Activated CD4-positive, alpha-beta T cell treated with anti-CD3 and anti-CD28 coated beads, Interleukin-2, amount 10 ng/mL, durations not matched to agents 24 days and 14 days (primary cell): ENCODE data around the gene PKNOX1. TPM values are rescaled to one million over a fixed set of nuclear protein-coding genes. Genes with fewer than 3 reads are reported as not detected.
"Not testable (repeated sequence)": the region's sequence is repeated elsewhere in the genome, so short reads cannot be mapped to it uniquely, and the experiment has no call there.

Experiments
- DNase-seq: peaks from one replicate; pipeline ENCODE4 v3.0.0; 2022
- H3K27ac Mint-ChIP-seq: one replicate; pipeline ENCODE4 v1.8.0; 2022; ENCODE audit warnings: mild to moderate bottlenecking, mixed read lengths
- H3K27me3 Mint-ChIP-seq: one replicate; pipeline ENCODE4 v1.8.0; 2022; ENCODE audit warnings: mixed read lengths
- H3K36me3 Mint-ChIP-seq: one replicate; pipeline ENCODE4 v1.8.0; 2022; ENCODE audit warnings: low read depth, mild to moderate bottlenecking, mixed read lengths
- H3K4me1 Mint-ChIP-seq: one replicate; pipeline ENCODE4 v1.8.0; 2021; ENCODE audit warnings: mixed read lengths
- H3K4me3 Mint-ChIP-seq: one replicate; pipeline ENCODE4 v1.8.0; 2022; ENCODE audit warnings: mild to moderate bottlenecking, moderate library complexity, mixed read lengths
- H3K9me3 Mint-ChIP-seq: one replicate; pipeline ENCODE4 v1.8.0; 2021; ENCODE audit warnings: mixed read lengths
- intact Hi-C: fragments of 100-400 bp; cut with micrococcal nuclease; formaldehyde crosslinking; loops from one replicate; pipeline ENCODE4 v1.15.1; 2023
- total RNA-seq: library from RNA; stranded (reverse); gene quantifications from 2 replicates; pipeline ENCODE4 v1.2.3, GENCODE V29; 2022

The PKNOX1 gene
- total RNA-seq, 1 donor from 2014 or later, result 23.1 TPM

DNA sequence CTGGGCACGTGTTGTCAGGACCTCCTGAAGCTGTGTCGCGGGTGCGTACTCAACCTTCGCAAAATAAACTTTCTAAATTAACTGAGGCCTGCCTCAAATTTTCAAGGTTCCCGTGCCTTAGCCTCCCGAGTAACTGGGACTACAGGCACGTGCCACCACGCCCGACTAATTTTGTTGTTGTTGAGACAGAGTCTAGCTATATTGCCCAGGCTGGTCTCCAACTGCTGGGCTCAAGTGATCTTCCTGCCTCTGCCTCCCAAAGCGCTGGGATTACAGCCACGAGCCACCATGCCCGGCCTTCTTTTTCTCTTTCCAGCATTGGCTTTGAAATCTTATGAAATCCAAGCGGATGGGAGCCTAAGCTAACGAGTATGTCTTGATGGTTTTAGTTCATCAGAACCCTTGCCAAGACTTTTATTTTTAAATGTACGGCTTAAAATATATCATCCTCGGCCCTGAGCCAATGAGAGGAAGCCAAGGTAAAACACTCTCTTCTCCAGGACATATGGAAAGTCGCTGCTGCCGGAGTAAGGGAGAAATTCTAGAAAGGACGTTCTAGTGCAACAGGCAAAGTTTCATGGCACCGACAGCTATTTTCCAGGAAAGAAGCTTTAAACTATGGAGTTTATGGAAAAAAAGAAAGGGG, 36.3 kb upstream of the PKNOX1 start:
- Mint-ChIP-seq H3K27ac (no peak overlapping the region), H3K4me3 (no peak overlapping the region), H3K27me3 (peaks cover 2% of the 10 kb centered on the region), H3K36me3 (no peaks in the 10 kb centered on the region), H3K9me3 (no peaks in the 10 kb centered on the region), H3K4me1 (no peaks in the 10 kb centered on the region)
- intact Hi-C loops, result no loop called here
- no peak for DNase-seq

DNA sequence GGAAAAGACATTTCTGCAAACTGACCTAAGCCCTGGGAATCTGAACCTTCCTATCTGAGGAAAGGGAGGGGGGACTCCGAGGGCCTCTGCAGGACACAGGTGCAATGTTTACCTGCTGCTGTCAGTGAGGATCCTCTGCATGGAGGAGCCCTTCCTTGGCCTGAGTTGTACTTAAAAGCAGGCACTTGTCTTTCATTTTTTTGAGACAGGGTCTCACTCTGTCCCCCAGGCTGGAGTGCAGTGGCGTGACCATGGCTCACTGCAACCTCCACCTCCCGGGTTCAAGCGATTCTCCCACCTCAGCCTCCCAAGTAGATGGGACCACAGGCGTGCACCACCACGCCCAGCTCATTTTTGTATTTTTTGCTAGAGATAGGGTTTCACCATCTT, 35.8 kb upstream of the PKNOX1 start:
- H3K4me3 Mint-ChIP-seq, H3K27me3 Mint-ChIP-seq, DNase-seq, H3K9me3 Mint-ChIP-seq, H3K4me1 Mint-ChIP-seq, H3K36me3 Mint-ChIP-seq, intact Hi-C loops, H3K27ac Mint-ChIP-seq: not testable (repeated sequence)

DNA sequence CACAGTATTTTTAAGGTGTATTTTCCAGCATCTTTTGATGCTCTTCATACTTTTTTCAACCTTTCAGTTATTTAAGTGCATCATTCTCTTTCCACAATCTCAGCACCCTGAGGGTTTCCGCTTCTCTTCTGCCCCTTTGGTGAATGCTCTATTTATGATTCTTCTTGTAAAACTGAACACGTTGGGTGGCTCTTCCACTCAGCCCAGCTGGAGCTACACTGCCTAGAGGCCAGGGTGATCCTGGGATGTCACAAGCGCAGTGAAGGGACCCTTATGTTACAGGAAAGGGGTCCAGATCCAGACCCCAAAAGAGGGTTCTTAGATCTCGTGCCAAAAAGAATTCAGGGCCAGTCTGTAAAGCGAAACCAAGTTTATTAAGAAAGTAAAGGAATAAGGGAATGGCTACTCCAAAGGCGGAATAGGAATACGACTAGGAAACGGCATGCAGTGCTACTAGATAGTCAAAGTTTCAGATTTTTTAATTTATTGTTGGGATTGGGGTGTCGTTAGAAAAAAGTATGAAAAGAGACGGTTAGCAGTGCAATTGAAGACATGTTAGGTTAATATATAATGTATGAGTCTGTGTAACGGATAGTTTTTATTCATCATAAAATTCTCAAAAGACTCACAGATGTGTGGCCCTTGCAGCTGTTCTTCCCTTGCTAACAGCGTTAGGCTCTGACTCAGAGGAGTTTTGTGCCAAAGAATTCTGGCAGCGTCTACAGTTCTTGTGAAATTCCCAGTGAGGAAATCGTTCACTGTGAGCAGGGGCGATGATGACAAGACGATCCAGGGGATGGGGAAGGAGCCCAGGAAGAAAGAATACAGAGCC, 34.6 kb upstream of the PKNOX1 start:
- H3K9me3 Mint-ChIP-seq, result no peaks in the 10 kb centered on the region
- H3K27ac Mint-ChIP-seq, result no peak overlapping the region
- H3K4me1 Mint-ChIP-seq, result no peaks in the 10 kb centered on the region
- intact Hi-C loops, result no loop called here
- no peaks in the 10 kb centered on the region for H3K36me3 Mint-ChIP-seq
- no peak overlapping the region for H3K4me3 Mint-ChIP-seq
- DNase-seq, result no peak
- H3K27me3 Mint-ChIP-seq, result peaks cover 5% of the 10 kb centered on the region

- Mint-ChIP-seq H3K27me3 (peaks cover 5% of the 10 kb centered on the region), H3K9me3 (no peaks in the 10 kb centered on the region), H3K4me3 (no peak overlapping the region), H3K4me1 (no peaks in the 10 kb centered on the region), H3K27ac (no peak overlapping the region), H3K36me3 (no peaks in the 10 kb centered on the region)
- intact Hi-C loops, result no loop called here
- no peak for DNase-seq
Observed at GRCh38 chr21:42941696-42942085, 32.7 kb upstream of the PKNOX1 start.

GRCh38 chr21:42942244-42942643, 32.1 kb upstream of the PKNOX1 start:
- H3K27me3 Mint-ChIP-seq, result peaks cover 6% of the 10 kb centered on the region
- H3K27ac Mint-ChIP-seq, result no peak overlapping the region
- DNase-seq, result no peak
- no peak overlapping the region for H3K4me3 Mint-ChIP-seq
- no peaks in the 10 kb centered on the region for H3K9me3 Mint-ChIP-seq
- H3K4me1 Mint-ChIP-seq, result no peaks in the 10 kb centered on the region
- no peaks in the 10 kb centered on the region for H3K36me3 Mint-ChIP-seq
- intact Hi-C loops, result no loop called here

GRCh38 chr21:42949094-42949755, 25.1 kb upstream of the PKNOX1 start:
- H3K4me3 Mint-ChIP-seq, DNase-seq, H3K27ac Mint-ChIP-seq, H3K4me1 Mint-ChIP-seq, H3K36me3 Mint-ChIP-seq, H3K27me3 Mint-ChIP-seq, H3K9me3 Mint-ChIP-seq, intact Hi-C loops: not testable (repeated sequence)

DNA sequence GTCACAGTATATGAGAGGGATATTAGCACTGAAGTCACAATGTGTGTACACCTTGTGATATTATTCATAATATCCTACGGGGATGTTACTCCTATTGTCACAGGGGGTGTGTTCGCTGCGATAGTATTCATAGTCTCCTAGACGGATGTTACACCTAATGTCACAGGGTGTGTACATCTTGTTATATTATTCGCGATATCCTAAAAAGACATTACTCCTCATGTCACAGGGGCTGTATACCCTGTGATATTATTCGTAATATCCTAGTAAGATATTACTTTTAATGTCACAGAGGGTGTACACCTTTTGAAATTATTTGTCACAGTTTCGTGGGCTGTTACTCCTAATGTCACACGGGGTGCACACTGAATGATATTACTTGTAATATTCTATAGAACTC, 23.2 kb upstream of the PKNOX1 start:
- H3K9me3 Mint-ChIP-seq, H3K27ac Mint-ChIP-seq, H3K27me3 Mint-ChIP-seq, intact Hi-C loops, H3K36me3 Mint-ChIP-seq, H3K4me3 Mint-ChIP-seq, H3K4me1 Mint-ChIP-seq, DNase-seq: not testable (repeated sequence)

DNA sequence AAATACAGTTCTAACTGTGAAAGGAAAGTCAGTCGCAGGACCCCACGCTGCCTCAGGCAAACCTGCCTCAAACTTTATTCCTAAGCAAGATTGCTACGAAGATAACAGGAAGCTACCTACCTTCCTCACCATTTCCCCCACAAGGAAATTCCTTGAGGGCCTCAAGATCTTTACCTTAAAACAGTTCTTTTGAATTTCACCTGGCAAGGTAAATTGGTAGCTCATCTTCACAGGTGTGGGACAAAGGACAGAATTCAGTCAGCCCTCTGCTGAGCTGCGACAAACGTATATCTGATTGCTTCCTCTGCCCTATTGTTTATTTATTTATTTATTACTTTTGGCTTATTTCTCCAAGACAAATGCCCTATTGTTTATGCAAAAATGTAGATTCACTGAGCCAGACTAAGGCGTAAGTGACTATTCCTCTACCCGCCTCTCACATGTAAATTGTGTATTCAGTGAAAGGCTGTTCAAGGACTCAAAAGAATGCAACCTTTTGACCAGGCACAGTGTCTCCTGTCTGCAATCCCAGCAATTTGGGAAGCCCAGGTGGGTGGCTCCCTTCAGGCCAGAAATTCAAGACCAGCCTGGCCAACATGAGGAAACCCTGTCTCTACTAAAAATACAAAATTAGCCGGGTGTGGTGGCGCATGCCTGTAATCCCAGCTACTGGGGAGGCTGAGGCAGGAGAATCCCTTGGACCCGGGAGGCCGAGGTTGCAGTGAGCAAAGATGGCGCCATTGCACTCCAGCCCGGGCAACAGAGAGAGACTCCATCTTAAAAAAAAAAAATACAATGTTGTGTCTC, 17.3 kb upstream of the PKNOX1 start:
- Mint-ChIP-seq H3K4me3 (no peak overlapping the region), H3K36me3 (no peaks in the 10 kb centered on the region), H3K4me1 (no peaks in the 10 kb centered on the region), H3K27me3 (peaks cover 1% of the 10 kb centered on the region), H3K9me3 (no peaks in the 10 kb centered on the region), H3K27ac (no peak overlapping the region)
- DNase-seq, result no peak
- intact Hi-C loops, result no loop called here

DNA sequence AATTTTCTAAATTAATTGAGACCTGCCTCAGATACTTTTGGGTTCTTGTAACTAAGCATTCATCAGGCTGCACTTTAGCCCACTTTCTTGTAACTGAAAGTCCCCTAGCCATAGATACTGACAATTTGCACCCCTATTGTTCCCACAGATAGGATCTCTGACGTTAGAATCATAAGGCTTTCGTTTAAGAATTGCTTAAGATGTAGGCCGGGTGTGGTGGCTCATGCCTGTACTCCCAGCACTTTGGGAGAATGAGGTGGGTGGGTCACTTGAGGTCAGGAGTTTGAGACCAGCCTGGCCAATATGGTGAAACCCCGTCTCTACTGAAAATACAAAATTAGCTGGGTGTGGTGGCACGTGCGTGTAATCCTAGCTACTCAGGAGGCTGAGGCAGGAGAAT, 16.2 kb upstream of the PKNOX1 start:
- not testable (repeated sequence) for DNase-seq

DNA sequence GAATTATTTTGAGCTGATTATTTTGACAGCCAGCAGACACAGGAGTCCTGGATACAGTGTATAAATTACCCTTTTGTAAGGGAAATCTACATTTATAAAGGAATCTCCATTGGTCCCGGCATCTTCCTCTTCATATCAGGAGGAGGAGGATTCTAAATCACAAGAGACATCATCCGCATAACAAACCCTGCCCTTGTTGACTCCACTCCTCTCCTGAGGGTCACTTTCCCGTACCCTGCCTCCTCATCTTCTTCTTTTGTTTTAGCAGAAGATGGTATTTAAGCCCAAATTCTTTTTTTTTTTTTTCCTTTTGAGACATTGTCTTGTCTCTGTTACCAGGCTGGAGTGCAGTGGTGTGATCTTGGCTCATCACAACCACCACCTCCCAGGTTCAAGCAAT, 14.6 kb upstream of the PKNOX1 start:
- no peak for DNase-seq
- Mint-ChIP-seq H3K27me3 (peaks cover 3% of the 10 kb centered on the region), H3K4me1 (no peaks in the 10 kb centered on the region), H3K4me3 (no peak overlapping the region), H3K36me3 (no peaks in the 10 kb centered on the region), H3K27ac (no peak overlapping the region), H3K9me3 (no peaks in the 10 kb centered on the region)
- intact Hi-C loops, result no loop called here

More for the DNA sequence above, 16.2 kb upstream of the PKNOX1 start:
- H3K27ac Mint-ChIP-seq, H3K36me3 Mint-ChIP-seq, H3K27me3 Mint-ChIP-seq, H3K4me3 Mint-ChIP-seq, H3K4me1 Mint-ChIP-seq, intact Hi-C loops, H3K9me3 Mint-ChIP-seq: not testable (repeated sequence)

DNA sequence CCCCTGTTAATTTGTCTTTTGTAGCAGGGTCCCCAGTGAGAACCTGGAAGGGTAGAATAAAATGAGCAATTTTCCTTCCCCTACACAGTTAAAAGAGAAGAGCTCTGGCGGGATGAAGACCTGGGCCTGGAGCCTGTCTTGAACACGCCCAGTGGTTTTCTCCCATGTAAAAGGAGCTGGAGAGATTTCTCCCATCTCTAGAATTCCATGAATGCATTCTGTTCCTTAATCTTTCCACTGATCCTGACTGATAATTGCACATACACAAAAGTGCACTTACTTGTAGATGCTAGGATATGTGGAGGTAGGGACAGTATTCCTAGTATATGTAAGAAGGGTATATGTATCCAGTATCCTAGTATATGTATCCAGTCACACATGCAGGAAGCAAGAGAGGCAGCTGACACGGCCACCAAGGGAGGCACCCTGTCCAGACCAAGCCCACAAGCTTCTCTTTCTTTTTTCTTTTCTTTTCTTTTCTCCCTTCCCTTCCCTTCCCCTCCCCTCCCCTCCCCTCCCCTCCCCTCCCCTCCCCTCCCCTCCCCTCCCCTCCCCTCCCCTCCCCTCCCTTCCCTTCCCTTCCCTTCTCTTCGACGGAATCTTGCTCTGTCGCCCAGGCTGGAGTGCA, 11.9 kb upstream of the PKNOX1 start:
- H3K4me1 Mint-ChIP-seq, result no peaks in the 10 kb centered on the region
- no peak for DNase-seq
- no peaks in the 10 kb centered on the region for H3K36me3 Mint-ChIP-seq
- H3K27me3 Mint-ChIP-seq, result peaks cover 3% of the 10 kb centered on the region
- H3K4me3 Mint-ChIP-seq, result no peak overlapping the region
- intact Hi-C loops, result no loop called here
- H3K27ac Mint-ChIP-seq, result no peak overlapping the region
- no peaks in the 10 kb centered on the region for H3K9me3 Mint-ChIP-seq

GRCh38 chr21:42964086-42964485, 10.3 kb upstream of the PKNOX1 start:
- Mint-ChIP-seq H3K4me3 (no peak overlapping the region), H3K27me3 (peaks cover 3% of the 10 kb centered on the region), H3K9me3 (no peaks in the 10 kb centered on the region), H3K36me3 (no peaks in the 10 kb centered on the region), H3K27ac (no peak overlapping the region), H3K4me1 (no peaks in the 10 kb centered on the region)
- DNase-seq, result no peak
- intact Hi-C loops, result no loop called here

DNA sequence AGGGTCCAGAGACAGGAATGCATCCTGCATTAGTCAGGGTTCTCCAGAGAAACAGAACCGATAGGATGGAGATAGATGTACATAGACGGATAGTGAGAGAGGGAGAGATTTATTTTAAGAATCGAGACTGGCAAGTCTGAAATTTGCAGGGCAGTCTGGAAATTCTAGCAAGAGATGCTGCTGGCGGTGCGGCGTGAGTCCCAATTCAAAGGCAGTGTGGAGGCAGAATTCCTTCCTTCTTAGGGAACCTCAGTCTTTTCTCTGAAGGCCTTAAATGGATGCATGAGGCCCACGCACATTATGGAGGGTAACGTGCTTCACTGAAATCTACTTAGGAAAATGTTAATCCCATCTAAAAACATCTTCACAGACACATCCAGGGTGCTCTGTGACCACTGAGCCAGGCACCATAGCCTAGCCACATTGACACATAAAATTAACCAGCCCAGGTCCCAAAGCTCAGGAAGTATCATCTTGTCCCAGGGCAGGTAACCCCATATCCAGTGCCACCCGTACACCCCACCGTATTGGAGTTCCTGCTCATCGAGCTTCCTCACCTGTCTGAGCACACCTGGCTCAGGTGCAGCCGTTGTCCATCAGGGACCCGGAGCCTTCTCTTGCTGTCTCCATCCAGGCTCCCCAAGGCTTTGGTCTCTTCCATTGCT, 9.7 kb upstream of the PKNOX1 start:
- Mint-ChIP-seq H3K27me3 (peaks cover 3% of the 10 kb centered on the region), H3K4me1 (no peaks in the 10 kb centered on the region), H3K4me3 (no peak overlapping the region), H3K27ac (no peak overlapping the region), H3K36me3 (no peaks in the 10 kb centered on the region), H3K9me3 (no peaks in the 10 kb centered on the region)
- DNase-seq, result no peak
- intact Hi-C loops, result no loop called here
